Dendritic cell treated with granulocyte-macrophage colony-stimulating factor and Interleukin-4, amounts not matched to agents 40 ng/mL and 50 ng/mL, for 4 days (primary cell): ENCODE results near the gene PCDH19.

Experiments
- H3K27ac Mint-ChIP-seq: one replicate; pipeline ENCODE4 v1.8.0; 2022; ENCODE audit warnings: mild to moderate bottlenecking, mixed read lengths
- H3K27me3 Mint-ChIP-seq: one replicate; pipeline ENCODE4 v1.8.0; 2022; ENCODE audit warnings: mild to moderate bottlenecking, mixed read lengths
- H3K36me3 Mint-ChIP-seq: one replicate; pipeline ENCODE4 v1.8.0; 2022; ENCODE audit warnings: low read depth, mixed read lengths
- H3K4me1 Mint-ChIP-seq: one replicate; pipeline ENCODE4 v1.8.0; 2022; ENCODE audit warnings: low read depth, mixed read lengths
- H3K4me3 Mint-ChIP-seq: one replicate; pipeline ENCODE4 v1.8.0; 2022; ENCODE audit warnings: mild to moderate bottlenecking, moderate library complexity, mixed read lengths
- H3K9me3 Mint-ChIP-seq: one replicate; pipeline ENCODE4 v1.8.0; 2022; ENCODE audit warnings: mixed read lengths
- intact Hi-C: fragments of 100-400 bp; cut with micrococcal nuclease; formaldehyde crosslinking; loops from one replicate; pipeline ENCODE4 v1.15.0; 2022

Gene PCDH19

DNA sequence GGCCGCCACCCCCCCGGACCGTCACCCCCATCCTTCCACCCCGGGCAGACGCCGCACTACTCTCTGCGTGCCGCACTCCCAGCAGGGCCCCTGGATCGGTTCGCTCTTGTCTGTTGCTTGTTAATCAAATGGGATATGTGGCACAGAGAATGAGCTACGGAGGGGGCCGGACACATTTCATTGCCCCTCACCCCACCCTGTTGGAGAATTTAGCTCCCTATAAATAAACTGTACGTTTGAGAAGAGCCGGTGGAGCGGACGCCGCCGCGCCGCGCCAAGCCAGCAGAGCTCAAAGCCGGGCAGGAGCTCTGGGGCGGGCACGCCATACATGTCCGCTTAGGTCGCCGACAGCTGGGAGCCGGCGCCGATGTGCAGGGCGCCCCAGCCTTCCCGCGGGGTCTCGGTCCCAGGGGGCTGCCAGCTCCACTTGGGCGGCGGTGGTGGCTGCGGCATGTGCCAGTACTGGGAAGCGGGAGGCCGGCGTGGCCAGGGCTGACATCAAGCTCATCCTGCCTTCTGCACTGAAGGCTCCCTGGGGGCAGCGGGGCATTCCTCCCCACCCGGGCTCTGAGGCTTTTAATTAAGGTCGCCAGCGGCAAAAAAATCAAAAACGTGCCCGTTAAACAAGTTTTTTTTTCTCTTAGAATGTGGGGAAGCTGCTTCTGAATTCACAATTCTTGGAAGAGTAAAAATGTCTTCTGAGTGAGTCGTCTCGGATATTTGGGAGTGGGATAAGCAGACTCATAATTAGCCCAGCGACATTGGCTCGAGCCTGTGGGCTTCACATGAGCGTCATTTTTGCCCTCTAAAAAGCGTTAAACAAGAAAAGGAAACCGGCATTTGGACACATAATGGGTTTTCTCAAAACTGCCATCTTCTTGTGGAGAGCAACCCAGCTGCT lies 1.1 kb upstream of the PCDH19 start:
- peaks cover 81% of the 10 kb centered on the region for H3K27me3 Mint-ChIP-seq
- peaks cover 5% of the 10 kb centered on the region for H3K4me1 Mint-ChIP-seq
- no peak overlapping the region for H3K27ac Mint-ChIP-seq
- intact Hi-C loops = no loop called here
- no peaks in the 10 kb centered on the region for H3K9me3 Mint-ChIP-seq
- no peaks in the 10 kb centered on the region for H3K36me3 Mint-ChIP-seq
- no peak overlapping the region for H3K4me3 Mint-ChIP-seq

DNA sequence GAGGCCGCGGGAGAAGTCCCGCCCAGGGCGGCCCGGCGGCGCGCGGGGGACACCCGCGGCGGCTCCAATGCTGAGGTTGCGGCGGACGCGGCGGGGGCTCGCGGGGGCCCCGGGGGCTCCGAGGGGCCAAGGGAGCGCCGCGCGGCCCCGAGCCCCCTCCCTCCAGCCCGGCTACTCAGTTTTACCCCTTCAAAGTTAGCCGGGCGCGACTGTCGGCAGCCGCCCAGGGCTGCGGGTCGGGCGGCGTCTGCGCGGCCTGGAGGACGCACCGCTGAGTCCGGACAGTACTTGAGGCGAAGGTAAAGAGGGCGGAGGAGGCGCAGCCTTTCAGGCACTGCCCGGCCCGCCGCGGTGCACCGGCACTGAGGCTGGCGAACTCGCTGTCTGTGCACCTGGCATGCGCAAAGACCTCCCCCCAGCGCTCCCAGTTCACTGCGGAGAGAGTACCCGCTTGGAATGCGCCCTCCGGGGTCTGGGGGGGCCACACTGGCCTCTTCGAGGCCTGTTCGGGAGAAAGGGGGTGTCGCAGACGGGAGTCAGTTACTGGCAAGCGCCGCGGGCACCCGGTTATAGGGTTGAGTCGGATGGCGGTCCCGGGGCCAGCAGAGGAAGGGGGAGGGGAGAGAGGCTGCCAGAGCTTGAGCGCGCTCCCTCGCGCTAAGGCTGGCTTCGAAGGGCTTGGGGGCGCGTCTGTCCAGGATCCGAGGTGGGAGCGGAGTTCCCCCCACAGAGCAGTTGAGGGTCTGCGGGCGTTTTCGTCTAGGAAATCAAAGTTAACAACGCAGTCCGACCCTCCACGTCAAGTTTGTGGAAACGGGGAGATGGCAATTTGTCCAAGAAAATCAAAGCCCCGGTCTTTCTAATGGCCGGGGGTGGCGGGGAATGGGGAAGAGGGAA lies 1.1 kb downstream of the PCDH19 start:
- H3K27ac Mint-ChIP-seq = no peak overlapping the region
- no peaks in the 10 kb centered on the region for H3K36me3 Mint-ChIP-seq
- H3K4me1 Mint-ChIP-seq = peaks cover 5% of the 10 kb centered on the region
- no peak overlapping the region for H3K4me3 Mint-ChIP-seq
- H3K27me3 Mint-ChIP-seq = peaks cover 79% of the 10 kb centered on the region
- H3K9me3 Mint-ChIP-seq = no peaks in the 10 kb centered on the region
- intact Hi-C loops = no loop called here

DNA sequence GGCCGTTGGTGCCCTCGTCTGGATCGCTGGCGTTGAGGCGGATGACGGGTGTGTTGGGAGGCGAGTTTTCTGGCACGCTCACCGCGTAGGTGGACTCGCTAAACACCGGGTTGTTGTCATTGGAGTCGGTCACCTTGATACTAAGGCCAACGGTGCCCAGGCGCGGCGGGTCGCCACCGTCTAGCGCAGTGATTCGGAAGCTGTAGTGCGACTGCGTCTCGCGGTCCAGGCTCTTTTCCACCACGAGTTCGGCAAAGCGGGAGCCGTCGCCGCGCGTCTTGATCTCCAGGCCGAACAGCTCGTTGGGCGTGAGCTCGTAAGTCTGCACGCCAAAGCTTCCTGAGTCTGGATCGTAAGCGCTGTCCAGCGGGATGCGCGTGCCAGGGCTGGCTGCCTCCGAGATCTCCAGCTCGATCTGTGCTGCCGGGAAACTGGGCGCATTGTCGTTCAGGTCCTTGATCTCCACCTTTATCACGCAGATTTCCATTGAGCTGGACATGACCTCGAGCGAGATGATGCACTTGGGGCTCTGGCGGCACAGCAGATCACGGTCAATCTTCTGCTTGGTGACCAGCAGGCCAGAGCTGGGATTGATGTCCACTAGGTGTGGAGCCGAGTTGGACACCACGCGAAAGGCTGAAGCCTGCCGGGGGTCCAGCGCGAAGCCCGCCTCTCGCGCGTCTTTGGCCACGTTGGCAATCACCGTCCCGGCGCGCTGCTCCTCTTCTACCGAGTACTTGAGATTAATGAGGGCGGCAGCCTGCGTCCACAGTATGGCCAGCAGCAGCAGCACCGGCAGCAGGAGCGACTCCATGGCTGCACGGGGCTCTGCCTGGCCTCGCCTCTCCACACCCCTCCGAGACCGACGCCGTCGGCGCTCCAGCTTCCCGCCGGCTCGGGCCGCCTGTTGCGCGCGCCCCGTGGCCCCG lies 2.0 kb downstream of the PCDH19 start:
- H3K36me3 Mint-ChIP-seq = no peaks in the 10 kb centered on the region
- peaks cover 79% of the 10 kb centered on the region for H3K27me3 Mint-ChIP-seq
- intact Hi-C loops = no loop called here
- H3K4me3 Mint-ChIP-seq = no peak overlapping the region
- H3K9me3 Mint-ChIP-seq = no peaks in the 10 kb centered on the region
- peaks cover 5% of the 10 kb centered on the region for H3K4me1 Mint-ChIP-seq
- no peak overlapping the region for H3K27ac Mint-ChIP-seq

DNA sequence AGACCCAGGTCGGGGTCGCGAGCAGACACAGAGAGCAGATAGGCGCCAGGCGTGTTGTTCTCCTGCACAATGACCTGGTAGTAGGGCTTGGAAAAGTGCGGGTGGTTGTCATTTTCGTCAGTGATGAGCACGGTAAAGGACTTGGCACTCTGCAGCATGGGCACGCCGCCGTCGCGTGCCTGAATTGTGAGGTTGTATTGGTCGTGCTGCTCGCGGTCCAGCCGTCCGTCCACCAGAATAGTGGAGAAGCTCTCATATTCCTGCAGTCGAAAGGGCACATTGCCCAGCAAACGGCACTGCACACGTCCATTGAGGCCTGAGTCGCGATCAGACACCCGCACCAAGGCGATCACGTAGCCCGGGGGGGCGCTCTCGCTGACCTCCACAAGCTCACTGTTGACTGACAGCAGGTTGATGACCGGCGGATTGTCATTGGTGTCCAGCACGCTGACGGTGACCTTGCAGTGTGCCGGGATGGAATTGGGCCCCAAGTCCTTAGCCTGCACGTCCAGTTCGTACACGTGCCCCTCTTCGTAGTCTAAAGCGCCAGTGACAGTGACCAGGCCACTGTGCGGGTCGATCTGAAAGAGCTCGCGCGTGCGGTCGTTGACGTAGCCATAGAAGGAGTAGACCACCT lies 2.8 kb downstream of the PCDH19 start:
- Mint-ChIP-seq H3K4me1 (peaks cover 5% of the 10 kb centered on the region), H3K9me3 (no peaks in the 10 kb centered on the region), H3K27ac (no peak overlapping the region), H3K4me3 (no peak overlapping the region), H3K27me3 (peaks cover 76% of the 10 kb centered on the region), H3K36me3 (no peaks in the 10 kb centered on the region)
- intact Hi-C loops = no loop called here

DNA sequence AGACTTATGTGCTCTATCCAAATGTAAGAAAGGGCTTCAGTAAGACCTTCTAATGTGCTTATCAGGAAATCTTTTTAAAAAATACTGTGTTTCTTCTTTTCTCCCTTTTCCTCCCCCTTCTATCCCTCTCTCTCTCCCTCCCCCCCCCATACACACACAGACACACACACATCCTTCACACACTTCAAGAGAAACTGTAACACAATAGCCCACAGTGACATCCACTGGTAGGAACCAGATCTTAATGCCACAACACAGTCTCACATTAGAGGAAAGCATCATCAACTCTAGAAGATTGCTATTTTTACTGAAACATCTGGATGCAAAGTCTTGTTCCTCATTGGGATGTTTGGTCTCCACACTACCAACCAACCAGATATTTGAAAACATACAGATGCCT lies 4.6 kb downstream of the PCDH19 start:
- peaks cover 5% of the 10 kb centered on the region for H3K4me1 Mint-ChIP-seq
- no peak overlapping the region for H3K4me3 Mint-ChIP-seq
- H3K9me3 Mint-ChIP-seq = no peaks in the 10 kb centered on the region
- H3K36me3 Mint-ChIP-seq = no peaks in the 10 kb centered on the region
- H3K27ac Mint-ChIP-seq = no peak overlapping the region
- peaks cover 59% of the 10 kb centered on the region for H3K27me3 Mint-ChIP-seq
- intact Hi-C loops = no loop called here

DNA sequence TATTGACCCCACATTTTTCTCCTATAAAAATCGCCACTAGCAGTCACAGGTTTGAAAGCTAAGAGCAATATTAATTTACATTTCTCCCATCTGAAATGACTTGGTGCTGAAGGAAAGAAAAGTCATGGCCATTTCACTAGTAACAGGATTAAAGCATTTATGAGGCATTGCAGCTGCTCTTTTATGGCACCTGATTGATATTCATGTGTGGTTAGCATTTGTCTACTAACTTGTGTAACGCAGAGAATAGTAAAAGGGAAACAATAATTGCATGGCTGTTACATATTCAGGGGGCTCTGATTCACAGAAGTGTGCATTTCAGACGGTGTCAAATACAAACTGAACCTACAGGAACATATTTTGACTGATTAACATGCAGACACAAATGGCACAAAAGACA lies 5.2 kb downstream of the PCDH19 start:
- H3K4me3 Mint-ChIP-seq = no peak overlapping the region
- H3K9me3 Mint-ChIP-seq = no peaks in the 10 kb centered on the region
- peaks cover 4% of the 10 kb centered on the region for H3K4me1 Mint-ChIP-seq
- H3K36me3 Mint-ChIP-seq = no peaks in the 10 kb centered on the region
- intact Hi-C loops = no loop called here
- H3K27me3 Mint-ChIP-seq = peaks cover 54% of the 10 kb centered on the region
- H3K27ac Mint-ChIP-seq = no peak overlapping the region

DNA sequence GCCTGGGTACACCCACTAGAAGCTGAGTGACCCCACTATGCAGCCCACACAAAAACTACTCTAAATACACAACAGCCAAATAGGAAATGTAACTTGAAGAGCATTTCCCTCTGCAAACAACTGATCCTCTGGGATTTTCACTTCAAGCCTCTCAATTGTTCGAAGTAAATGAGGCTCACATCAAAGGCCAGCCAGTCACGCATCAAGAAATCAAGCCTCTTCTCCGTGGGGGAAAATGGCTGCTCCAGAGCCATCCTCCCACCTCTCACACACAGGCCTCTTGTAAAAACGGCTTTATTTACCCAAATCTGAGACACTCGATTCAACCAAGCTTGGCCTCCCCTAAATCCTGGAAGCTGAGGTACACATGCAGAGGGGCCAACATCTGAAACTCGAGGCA lies 14.3 kb downstream of the PCDH19 start:
- Mint-ChIP-seq H3K4me1 (no peaks in the 10 kb centered on the region), H3K9me3 (no peaks in the 10 kb centered on the region), H3K36me3 (no peaks in the 10 kb centered on the region)

DNA sequence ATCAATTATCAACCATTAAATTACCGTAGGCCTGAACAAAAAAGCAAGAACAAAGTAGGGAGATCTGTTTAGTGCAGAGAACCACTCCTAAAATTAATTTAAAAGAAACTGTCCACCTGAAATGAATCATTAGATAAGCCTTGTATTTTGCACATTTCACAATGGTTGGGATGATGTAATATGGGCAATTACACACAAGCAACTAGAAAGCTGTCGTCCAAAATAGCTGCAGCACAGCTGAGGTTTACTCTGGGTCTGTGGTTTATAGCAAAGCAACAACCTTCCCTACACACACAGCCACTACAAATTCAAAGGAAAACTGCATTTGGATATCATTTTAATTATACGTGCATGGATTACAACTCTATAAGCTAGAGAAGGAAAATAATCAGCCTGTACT lies 28.5 kb downstream of the PCDH19 start:
- intact Hi-C loops = no loop called here
- Mint-ChIP-seq H3K27ac (no peak overlapping the region), H3K4me1 (peaks cover 7% of the 10 kb centered on the region), H3K4me3 (no peak overlapping the region), H3K27me3 (no peaks in the 10 kb centered on the region), H3K36me3 (no peaks in the 10 kb centered on the region), H3K9me3 (no peaks in the 10 kb centered on the region)

More for the DNA sequence above, 14.3 kb downstream of the PCDH19 start:
- H3K4me3 Mint-ChIP-seq = no peak overlapping the region
- no peaks in the 10 kb centered on the region for H3K27me3 Mint-ChIP-seq
- intact Hi-C loops = no loop called here
- no peak overlapping the region for H3K27ac Mint-ChIP-seq

DNA sequence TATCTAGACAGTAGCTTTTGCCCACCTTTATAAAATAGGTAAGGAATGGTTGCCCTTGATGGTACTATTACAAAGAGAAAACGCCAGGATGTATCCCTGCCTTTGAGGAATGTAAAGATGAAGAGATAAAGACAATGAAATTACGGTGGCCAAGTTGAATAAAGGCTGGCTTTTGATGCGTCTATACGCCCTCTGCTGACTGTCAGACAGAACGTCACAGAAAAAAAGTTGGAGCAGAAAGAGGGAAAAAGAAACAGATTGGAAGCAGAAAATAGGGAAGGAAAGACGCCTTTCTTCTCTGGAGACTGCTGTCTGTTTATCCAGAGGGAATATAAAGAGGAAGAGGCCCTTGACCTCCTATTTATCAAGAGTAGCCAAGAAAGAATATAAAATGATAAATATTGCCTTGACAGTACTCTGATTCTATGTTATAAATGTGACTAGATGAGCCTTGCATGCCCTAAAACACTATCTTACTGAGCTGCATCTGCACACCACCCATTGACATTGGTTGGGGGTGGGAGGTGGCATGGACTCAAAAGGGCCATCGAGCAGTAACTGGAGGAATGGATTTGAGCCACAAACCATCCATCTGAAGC lies 30.6 kb downstream of the PCDH19 start:
- Mint-ChIP-seq H3K9me3 (no peaks in the 10 kb centered on the region), H3K4me3 (no peak overlapping the region), H3K4me1 (peaks cover 7% of the 10 kb centered on the region), H3K27me3 (no peaks in the 10 kb centered on the region), H3K36me3 (no peaks in the 10 kb centered on the region), H3K27ac (no peak overlapping the region)
- intact Hi-C loops = no loop called here

DNA sequence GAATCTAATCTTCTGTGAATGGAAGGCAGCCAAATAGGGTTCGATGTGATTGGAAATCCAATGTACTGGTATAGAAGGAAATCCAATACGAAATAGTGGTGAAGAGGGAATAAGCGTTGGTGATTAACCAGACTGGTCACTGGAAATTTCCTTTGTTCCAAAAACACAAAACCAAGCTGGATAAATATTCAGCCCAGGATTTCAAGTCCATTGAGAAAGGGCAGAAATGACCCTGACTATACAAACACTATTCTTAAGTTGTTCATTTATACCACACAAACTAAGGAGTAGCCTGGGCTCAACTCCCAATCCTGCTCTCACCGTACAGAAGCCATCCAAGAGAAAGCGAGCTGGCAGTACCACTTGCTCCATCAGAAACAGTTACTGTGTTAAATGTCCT lies 32.2 kb downstream of the PCDH19 start:
- no peak overlapping the region for H3K27ac Mint-ChIP-seq

DNA sequence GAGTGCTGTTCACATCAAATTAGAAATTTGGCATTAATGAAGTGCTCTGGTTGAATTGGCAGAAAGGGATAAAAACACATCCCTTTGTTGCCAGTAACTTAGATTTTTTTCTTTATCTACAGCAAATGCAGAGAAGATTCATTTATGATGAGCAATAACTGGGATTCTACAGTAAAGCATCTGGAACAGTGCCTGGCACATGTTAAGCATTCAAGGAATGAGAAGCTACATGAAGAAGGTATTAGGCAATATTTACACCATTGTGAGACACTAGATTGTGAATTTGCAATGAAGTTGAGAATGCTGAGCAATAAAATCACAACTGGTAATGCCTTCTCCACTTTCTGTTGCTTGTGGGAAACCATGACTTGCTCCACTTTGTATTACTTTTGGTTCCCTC lies 33.5 kb downstream of the PCDH19 start:
- Mint-ChIP-seq H3K4me1 (peaks cover 7% of the 10 kb centered on the region), H3K9me3 (no peaks in the 10 kb centered on the region), H3K27ac (no peak overlapping the region), H3K27me3 (no peaks in the 10 kb centered on the region), H3K36me3 (no peaks in the 10 kb centered on the region), H3K4me3 (no peak overlapping the region)
- intact Hi-C loops = no loop called here

More for the DNA sequence above, 32.2 kb downstream of the PCDH19 start:
- no peak overlapping the region for H3K4me3 Mint-ChIP-seq
- H3K36me3 Mint-ChIP-seq = no peaks in the 10 kb centered on the region
- intact Hi-C loops = no loop called here
- no peaks in the 10 kb centered on the region for H3K27me3 Mint-ChIP-seq
- H3K4me1 Mint-ChIP-seq = peaks cover 7% of the 10 kb centered on the region
- H3K9me3 Mint-ChIP-seq = no peaks in the 10 kb centered on the region

DNA sequence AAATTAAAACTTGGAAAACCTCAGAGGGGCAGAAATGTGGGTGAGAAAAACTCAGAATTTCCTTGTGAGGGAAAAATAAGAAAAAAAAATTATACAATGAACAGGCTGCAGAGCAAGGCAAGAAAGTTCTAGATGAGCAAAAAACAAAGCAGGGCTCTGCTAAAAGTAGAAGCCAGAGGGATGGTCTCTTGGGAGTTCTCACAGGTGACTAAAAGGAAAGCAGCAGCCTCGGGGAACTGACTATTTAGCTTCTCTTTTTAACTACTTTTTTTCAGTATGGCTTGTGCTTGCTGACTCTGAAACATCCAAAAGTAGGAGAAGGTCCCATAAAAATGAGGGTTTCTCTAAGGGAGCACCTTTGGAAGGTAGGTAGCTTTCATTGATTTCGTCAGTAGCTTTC lies 36.4 kb downstream of the PCDH19 start:
- no peak overlapping the region for H3K27ac Mint-ChIP-seq
- H3K27me3 Mint-ChIP-seq = peaks cover 1% of the 10 kb centered on the region
- intact Hi-C loops = no loop called here
- H3K36me3 Mint-ChIP-seq = no peaks in the 10 kb centered on the region
- no peaks in the 10 kb centered on the region for H3K4me1 Mint-ChIP-seq
- H3K4me3 Mint-ChIP-seq = no peak overlapping the region
- H3K9me3 Mint-ChIP-seq = no peaks in the 10 kb centered on the region

DNA sequence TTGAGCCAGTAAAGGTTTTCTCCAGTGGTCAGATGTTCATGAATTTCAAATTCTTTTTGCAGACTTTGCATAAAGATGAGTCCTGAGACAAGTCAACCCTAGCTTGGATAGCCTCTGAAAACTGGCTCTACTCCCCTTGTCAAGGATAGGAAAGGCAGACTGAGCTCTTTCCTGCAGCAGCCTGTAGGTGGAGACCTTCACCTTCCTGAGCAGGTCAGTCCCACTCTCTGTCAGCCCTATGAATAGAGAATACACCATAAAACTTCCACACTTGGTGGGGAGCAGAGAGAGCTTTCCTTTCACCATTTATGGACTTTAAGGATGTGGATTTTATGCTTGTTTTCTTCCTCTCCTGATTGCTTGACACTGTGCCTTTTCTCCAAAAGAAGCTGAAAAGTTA lies 41.9 kb downstream of the PCDH19 start:
- H3K27me3 Mint-ChIP-seq = peaks cover 1% of the 10 kb centered on the region
- H3K27ac Mint-ChIP-seq = no peak overlapping the region
- intact Hi-C loops = no loop called here
- H3K9me3 Mint-ChIP-seq = no peaks in the 10 kb centered on the region
- H3K36me3 Mint-ChIP-seq = no peaks in the 10 kb centered on the region
- no peaks in the 10 kb centered on the region for H3K4me1 Mint-ChIP-seq
- H3K4me3 Mint-ChIP-seq = no peak overlapping the region
